ENCODE measurements around the gene IGSF22. TPM values are rescaled to one million over a fixed set of nuclear protein-coding genes. Genes with fewer than 3 reads are reported as not detected.

Gene IGSF22
- total RNA-seq, result 0.44 TPM

GRCh38 chr11:18726040-18726439 lies at the start of gene IGSF22:
Gene IGSF22 (minus strand): TSS chr11:18726188. CDS start chr11:18724236, 1,952 bp downstream.

GRCh38 chr11:18698341-18699268 lies 27.4 kb downstream of the IGSF22 start, which contains the start of gene TMEM86A:
Gene TMEM86A (plus strand): TSS chr11:18698779. CDS start chr11:18698887, 108 bp downstream.

Other genes with a start within 250 kb of the IGSF22 start
- 108 TPM for gene TSG101, start 199.2 kb downstream of the IGSF22 start, total RNA-seq
- 30.5 TPM for gene UEVLD, start 137.5 kb downstream of the IGSF22 start, total RNA-seq
- gene MISFA, start 126.4 kb downstream of the IGSF22 start, total RNA-seq, result 1.5 TPM
- 29.7 TPM for gene SPTY2D1, start 91.8 kb downstream of the IGSF22 start, total RNA-seq
- 7.3 TPM for gene TMEM86A, start 27.4 kb downstream of the IGSF22 start, total RNA-seq
- 3.8 TPM for gene PTPN5, start 65.6 kb upstream of the IGSF22 start, total RNA-seq
- not detected for gene MRGPRX1, start 213.2 kb upstream of the IGSF22 start, total RNA-seq

Data from camera-type eye (tissue), 1 donor.